Brain microvascular endothelial cell (primary cell): ENCODE data around the gene FRMD6.
A peak's percentile ranks its signal among the peaks of the same experiment; 100 is the strongest.

ENCODE experiments used
- DNase-seq: peaks from one replicate; pipeline ENCODE4 v3.0.0-alpha.2; 2020
- H3K27ac ChIP-seq: fragments of 250-450 bp; sonication (Bioruptor Pico); 2 replicates; pipeline ENCODE4 v1.5.1; 2020; ENCODE audit warnings: mild to moderate bottlenecking, moderate library complexity
- H3K27me3 ChIP-seq: fragments of 250-450 bp; sonication (Bioruptor Pico); replicated peaks from 2 replicates; pipeline ENCODE4 v1.5.1; 2020; ENCODE audit warnings: mild to moderate bottlenecking
- H3K36me3 ChIP-seq: fragments of 250-450 bp; sonication (Bioruptor Pico); replicated peaks from 2 replicates; pipeline ENCODE4 v1.5.1; 2020; ENCODE audit warnings: mild to moderate bottlenecking
- H3K4me3 ChIP-seq: 2 replicates; pipeline ENCODE4 v1.5.1; 2011; ENCODE audit warnings: low read depth, mild to moderate bottlenecking, control low read depth, low read length, moderate library complexity
- CTCF ChIP-seq: IDR thresholded peaks from 2 replicates; pipeline ENCODE4 v1.5.1; 2011; ENCODE audit warnings: low read depth, mild to moderate bottlenecking, moderate library complexity, low read length, control low read depth, inconsistent platforms; ENCODE audit errors: missing control alignments
- in situ Hi-C: cut with HindIII; loops from 2 replicates; pipeline ENCODE4 v1.10.0; 2017; ENCODE audit warnings: low sequenced_read_pairs, low pct_ligation_motif_present

Gene FRMD6

GRCh38 chr14:51674294-51675002 lies 22.7 kb downstream of the FRMD6 start:
- in situ Hi-C loops: no loop called here
- TF ChIP-seq CTCF: no peak
- Histone ChIP-seq H3K27me3 (no peaks in the 10 kb centered on the region), H3K4me3 (no peak overlapping the region), H3K27ac (peak overlapping the region; percentile 64), H3K36me3 (peaks cover 28% of the 10 kb centered on the region)
- peak; percentile 69 for DNase-seq

GRCh38 chr14:51676549-51676948 lies 24.8 kb downstream of the FRMD6 start:
- peaks cover 32% of the 10 kb centered on the region for H3K36me3 ChIP-seq
- no peaks in the 10 kb centered on the region for H3K27me3 ChIP-seq
- in situ Hi-C loops: no loop called here
- H3K27ac ChIP-seq: peak overlapping the region; percentile 64
- no peak for DNase-seq
- no peak for TF ChIP-seq CTCF
- H3K4me3 ChIP-seq: no peak overlapping the region

GRCh38 chr14:51677266-51677665 lies 25.6 kb downstream of the FRMD6 start:
- Histone ChIP-seq H3K27ac (peak overlapping the region; percentile 55), H3K27me3 (no peaks in the 10 kb centered on the region), H3K36me3 (peaks cover 32% of the 10 kb centered on the region), H3K4me3 (no peak overlapping the region)
- no peak for TF ChIP-seq CTCF
- in situ Hi-C loops: no loop called here
- DNase-seq: no peak

- in situ Hi-C loops: no loop called here
- Histone ChIP-seq H3K36me3 (peaks cover 33% of the 10 kb centered on the region), H3K27me3 (no peaks in the 10 kb centered on the region), H3K4me3 (no peak overlapping the region), H3K27ac (peak overlapping the region; percentile 55)
- no peak for TF ChIP-seq CTCF
- no peak for DNase-seq
Measured at GRCh38 chr14:51677738-51678137, 26.0 kb downstream of the FRMD6 start.

- Histone ChIP-seq H3K4me3 (no peak overlapping the region), H3K27me3 (no peaks in the 10 kb centered on the region), H3K36me3 (peaks cover 35% of the 10 kb centered on the region), H3K27ac (no peak overlapping the region)
- TF ChIP-seq CTCF: no peak
- DNase-seq: no peak
- in situ Hi-C loops: no loop called here
Measured at GRCh38 chr14:51680031-51680430, 28.3 kb downstream of the FRMD6 start.

- H3K27me3 ChIP-seq: no peaks in the 10 kb centered on the region
- no peak for DNase-seq
- in situ Hi-C loops: no loop called here
- no peak overlapping the region for H3K4me3 ChIP-seq
- H3K27ac ChIP-seq: no peak overlapping the region
- TF ChIP-seq CTCF: no peak
- peaks cover 34% of the 10 kb centered on the region for H3K36me3 ChIP-seq
Measured at GRCh38 chr14:51681411-51681810, 29.7 kb downstream of the FRMD6 start.
